GM19397 (cell line): Measurements from ENCODE around the gene ZNF526.

Experiments
- ATAC-seq: cut with Tn5 transposase; IDR thresholded peaks from one replicate; pipeline ENCODE4 v1.9.1; 2021; ENCODE audit warnings: mild to moderate bottlenecking, moderate library complexity; ENCODE audit not compliant: unreplicated experiment

ZNF526 gene

DNA sequence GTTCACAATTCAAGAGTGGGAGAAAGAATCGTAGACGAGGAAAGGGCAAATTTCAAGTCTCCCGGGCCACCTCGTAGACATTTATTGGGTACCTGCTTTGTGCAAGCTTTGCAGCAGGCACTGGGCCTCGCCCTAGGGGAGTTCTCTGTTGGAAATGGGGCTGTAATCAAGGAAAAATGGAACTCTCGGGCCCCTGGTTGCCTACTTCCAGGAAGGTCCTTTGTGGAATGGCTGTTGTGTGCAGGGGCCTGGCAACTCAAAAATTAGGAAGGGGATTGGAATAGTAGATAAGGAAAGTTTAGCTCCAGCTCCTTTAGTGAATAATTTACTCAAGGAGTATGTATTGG is 612 bp downstream of the ZNF526 start:
- ATAC-seq, result no peak

DNA sequence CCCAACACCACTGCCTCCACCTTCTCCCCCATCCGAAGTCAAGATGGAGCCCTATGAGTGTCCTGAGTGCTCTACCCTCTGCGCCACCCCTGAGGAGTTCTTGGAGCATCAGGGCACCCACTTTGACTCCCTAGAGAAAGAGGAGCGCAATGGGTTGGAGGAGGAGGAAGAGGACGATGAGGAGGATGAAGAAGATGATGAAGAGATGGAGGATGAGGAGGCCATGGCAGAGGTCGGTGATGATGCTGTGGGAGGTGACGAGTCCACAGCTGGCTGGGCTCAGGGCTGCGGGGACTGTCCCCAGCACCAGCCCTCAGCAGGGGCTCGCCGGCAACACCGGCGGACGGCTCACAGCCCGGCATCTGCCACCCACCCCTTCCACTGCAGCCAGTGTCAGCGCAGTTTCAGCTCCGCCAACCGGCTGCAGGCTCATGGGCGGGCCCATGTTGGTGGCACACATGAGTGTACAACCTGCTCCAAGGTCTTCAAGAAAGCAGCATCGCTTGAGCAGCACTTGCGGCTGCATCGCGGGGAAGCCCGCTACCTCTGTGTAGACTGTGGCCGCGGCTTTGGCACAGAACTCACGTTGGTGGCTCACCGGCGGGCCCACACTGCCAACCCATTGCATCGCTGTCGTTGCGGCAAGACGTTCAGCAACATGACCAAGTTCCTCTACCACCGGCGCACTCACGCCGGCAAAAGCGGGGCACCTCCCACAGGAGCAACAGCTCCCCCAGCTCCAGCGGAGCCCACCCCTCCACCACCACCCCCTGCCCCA is 5.0 kb downstream of the ZNF526 start:
- no peak for ATAC-seq

DNA sequence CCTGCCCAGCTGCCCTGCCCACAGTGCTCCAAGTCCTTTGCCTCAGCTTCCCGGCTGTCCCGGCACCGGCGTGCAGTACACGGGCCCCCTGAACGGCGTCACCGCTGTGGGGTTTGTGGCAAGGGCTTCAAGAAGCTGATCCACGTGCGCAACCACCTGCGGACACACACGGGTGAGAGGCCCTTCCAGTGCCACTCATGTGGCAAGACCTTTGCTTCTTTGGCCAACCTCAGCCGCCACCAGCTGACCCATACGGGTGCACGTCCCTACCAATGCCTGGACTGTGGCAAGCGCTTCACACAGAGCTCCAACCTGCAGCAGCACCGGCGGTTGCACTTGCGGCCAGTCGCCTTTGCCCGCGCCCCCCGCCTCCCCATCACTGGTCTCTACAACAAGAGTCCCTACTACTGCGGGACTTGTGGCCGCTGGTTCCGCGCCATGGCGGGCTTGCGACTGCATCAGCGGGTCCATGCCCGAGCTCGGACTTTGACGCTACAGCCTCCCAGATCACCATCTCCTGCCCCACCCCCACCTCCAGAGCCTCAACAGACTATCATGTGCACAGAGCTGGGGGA is 5.7 kb downstream of the ZNF526 start:
- ATAC-seq, result no peak

DNA sequence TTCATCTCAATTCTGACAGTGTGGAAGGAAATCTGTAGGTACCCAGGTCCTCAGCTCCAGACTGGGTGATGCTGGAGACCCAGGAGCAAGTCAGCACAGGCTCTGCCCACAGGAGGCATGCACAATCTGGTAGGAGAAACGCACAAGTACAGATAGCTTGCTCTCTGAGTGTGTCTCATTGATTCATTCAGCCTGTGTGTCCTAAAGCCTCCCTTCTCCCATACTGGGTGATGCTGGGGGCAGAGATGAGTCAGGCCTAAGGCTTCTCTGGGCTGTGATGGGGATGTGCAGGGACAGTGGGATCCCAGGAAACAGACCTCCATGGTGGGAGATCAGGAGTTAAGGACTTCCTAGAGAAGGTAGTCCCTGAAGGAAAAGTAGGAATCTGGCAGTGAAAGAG is 6.8 kb downstream of the ZNF526 start:
- ATAC-seq, result no peak

DNA sequence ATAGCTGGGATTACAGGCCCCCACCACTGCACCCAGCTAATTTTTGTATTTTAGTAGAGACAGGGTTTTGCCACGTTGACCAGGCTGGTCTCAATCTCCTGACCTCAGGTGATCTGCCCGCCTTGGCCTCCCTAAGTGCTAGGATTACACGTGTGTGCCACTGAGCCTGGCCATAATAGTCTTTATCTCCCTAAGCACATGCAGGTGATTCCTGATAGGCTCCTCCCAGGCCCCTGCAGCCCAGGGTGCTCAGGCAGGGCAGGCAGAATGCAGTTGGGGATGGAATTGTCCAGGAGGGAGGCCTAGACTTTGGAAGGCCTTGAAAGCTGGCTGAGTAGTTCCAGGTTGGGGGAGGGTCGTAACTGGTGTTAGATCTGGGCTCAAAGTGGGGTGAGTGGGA is 8.5 kb downstream of the ZNF526 start:
- ATAC-seq, result no peak

DNA sequence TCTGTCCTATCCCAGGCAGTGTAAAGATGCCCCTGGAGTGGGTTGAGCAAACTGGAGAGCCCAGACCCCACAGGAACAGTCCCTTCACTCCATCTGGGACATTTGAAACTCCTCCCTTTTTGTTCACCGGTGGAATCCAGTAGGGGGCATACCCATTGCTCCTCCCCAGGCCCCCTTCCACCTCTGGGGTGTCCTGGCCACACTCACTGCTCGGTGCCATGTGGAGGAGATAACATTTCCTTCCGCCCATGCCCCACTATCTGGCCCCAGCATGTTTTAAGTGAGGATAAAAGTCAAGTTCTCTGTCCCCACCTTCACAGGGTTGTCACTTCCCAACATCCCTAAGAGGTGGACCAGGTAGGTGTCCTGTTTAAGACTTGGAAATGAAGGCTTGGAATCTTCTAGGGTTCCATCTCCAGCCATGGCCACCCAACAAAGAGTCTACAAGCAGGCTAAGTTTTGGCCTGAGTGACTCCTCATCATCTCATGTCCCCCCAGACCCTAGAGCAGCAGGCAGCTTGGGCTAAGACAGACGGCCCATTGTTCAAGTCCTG is 9.3 kb downstream of the ZNF526 start:
- ATAC-seq, result no peak

DNA sequence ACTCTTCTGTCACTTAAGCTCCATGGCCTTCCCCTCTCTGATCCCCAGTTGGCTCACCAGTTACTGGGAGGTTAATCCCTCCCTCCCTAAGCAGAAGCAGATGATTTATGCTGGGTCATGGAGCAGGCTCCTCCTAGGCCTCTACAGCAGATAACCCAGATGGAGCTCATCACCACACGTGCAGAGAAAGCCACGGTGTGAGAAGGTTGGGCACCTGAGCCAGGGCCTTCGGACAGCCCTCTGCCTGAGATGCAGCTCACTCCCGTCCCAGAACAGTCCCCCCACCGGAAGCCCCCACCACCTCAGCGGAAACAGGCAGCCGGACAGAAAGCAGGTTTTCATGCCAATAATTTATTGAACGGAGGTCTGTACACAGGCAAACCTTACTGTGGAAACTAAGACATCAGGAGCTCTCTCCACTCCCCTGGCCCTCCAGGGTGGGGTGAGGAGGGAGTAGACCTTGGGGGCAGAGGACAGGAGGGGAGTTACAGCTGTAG is 9.8 kb downstream of the ZNF526 start:
- ATAC-seq, result no peak

DNA sequence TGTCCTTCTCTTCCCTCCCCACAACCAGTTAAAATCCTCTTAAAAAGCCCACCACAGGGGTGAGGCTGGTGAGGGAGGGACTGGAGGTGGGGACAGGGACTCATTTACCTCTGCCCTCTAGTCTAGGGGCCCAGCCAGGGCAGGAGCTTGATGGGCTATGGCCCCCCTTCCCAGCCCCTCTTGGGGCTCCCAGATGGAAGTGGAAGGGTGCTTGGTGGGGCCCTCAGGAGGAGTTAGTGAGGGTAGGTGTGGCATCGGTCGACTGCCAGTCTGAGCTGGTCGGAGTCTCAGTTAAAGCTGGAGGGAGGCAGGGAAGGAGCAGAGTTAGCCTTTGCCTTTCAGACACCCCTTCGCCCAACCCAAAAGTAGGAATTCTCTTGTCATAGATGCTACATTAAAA is 10.5 kb downstream of the ZNF526 start:
- no peak for ATAC-seq

DNA sequence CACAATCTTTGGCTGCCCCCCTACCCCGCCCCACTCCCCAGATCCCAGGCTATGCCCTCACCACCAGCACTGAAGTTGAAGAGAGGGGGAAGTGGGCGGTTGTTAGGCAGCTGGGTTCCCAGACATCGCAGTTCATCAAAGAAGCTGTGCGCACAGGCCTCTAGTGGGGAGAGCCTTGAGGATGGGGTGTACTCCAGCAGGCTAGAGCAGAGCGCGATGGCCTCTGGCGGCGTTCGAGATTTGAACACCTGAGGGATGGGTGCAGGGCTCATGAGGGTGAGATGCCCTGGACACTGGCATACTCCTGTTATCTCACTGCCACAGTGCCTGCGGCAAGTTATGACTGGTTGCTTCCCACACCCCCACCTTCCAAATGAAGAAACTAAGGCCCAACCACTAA is 12.3 kb downstream of the ZNF526 start:
- no peak for ATAC-seq

DNA sequence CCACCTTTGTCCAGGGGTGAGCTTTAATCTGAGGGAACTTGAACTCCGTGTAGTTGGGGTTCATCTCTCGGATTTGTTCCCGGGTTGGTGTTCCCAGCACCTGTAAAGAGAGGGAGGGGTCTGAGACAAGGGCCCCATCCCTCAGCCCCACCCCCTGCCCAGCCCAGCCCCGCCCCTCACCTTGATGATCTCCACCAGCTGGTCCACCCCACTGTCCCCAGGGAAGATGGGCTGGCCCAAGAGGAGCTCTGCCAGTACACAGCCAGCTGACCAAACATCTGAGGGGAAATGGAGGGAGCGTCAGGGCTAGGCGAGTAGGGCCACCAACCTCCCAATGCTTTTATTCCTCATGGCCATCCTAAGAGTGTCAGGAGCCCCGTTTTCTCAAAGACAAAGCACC is 13.0 kb downstream of the ZNF526 start:
- ATAC-seq, result no peak

DNA sequence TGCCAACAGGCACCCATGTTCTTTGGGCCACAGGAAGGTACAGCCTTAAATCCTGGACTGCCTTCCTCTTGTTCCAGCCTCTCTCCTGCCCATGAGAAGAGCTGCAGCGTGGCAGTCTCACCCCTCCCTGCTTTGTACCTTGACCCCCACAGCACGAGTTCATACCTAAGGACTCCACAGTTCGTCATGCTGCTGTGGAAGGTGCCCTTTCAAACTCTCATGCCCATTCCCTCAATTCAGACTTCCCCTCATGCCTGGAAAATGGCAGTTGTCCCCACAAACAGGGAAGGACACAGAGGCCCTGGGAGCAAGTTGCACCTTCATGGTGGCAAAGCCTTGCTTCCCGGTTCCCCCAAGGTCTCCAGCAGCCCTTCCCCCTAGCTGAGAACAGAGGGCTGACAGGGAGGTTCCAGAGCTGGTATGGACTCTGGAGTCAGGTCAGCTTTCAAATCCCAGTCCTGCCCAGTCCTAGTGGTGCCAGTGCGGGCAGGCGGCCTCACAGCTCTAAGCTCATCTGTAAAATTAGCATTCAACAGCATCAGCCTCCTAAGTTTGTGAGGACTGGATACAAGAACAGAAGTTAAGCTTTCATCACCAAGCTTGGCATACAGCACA is 13.7 kb downstream of the ZNF526 start:
- ATAC-seq, result no peak

DNA sequence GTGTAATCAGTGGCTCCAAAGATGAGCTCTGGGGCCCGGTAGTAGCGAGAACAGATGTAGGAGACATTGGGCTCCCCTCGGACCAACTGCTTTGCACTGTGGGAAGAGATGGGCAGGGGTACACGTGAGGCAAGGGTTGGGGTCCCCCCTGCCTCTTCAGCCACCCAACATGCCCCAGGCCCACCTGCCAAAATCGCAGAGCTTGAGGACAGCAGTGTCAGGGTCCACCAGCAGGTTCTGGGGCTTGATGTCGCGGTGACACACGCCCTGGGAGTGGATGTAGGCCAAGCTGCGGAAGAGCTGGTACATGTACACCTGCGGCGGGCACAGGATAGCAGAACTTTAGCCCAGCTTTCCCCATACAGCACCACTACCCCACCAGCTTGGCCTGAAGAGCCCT is 14.3 kb downstream of the ZNF526 start:
- ATAC-seq, result no peak

DNA sequence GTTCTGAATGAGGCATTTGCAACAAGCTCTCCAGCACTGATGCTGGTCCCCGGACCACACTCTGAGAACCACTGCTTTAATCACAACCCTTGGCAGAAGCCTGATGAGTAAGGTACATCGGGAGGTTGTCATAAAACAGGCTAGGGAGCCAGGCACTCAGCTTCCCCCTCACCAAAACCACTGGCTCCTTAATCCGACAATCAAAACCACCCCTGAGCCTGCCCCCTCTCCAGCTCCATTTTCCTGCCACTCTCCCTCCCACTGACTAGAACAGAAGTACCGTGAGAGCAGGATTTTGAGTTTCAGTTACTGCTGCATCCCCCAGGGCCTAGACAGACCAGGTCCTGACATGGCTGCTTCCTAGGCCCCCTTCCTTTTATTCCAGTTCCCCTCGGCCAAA is 15.1 kb downstream of the ZNF526 start:
- ATAC-seq, result no peak

DNA sequence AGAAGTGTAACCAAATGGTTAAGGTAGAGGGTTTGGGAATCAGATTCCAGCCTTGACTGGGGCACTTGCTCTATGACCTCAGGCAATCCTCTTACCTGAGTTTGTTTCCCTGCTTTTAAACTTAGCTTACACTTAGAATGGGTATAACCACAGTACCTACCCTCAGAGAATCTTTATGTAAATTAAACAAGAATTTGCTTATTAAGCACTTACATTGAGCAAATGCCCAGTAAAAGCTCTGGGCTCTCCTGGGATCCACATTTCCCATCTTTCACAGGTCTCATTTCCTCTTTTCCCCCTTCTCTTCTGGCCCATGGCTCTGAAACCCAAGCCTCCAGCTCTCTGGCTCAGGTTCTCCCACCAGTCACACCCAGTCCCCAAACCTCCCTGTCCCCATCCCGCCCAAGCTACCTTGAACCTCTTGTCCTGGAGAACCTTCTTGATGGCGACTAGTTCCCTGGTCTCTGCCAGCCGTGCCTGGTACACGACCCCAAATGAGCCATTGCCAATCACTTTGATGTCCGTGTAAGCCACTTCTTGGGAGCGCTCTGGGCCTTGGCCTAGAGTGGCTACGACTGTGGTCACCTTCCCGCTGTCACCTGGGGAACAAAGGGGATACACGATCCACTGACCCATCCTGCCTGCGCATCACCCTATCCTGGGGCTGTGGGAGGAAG is 19.6 kb downstream of the ZNF526 start:
- ATAC-seq, result no peak

DNA sequence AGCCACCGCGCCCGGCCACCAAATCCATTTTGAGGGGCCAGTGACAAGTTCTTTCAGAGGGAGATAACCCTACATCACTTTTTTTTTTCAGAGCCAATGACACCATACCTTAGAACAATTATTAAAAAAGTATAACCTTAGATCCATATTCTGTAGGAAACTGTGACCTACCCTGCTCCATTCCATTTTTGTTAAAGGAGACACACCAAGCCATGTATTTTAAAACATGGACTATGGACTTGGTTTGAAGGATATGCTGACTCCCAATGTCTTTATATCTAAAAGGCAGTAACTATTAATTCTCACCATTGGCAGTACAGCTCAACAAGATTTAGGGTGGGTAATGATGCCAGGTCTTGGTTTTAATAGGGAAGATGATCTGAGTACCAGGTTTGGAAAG is 21.2 kb downstream of the ZNF526 start:
- ATAC-seq, result no peak

DNA sequence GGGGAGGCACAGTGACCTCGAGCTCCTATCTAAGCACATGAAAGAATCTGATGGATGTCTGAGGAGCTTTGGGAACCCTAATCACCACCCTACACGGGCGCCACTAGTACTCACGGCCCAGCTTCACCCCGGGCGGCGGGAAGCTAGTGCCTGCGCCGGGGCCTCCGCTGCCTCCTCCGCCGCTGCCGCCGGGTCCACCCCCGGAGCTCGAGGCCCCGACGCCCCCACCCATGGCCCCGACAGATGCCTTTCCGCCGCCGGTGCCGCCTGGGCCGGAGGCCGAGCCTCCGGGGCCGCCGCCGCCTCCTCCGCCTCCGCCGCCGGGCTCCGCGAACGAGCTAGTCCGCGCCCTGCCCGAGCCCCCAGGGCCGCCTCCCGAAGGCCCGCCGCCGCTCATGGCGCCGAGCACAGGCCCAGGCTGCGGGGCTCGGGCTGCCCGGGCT is 22.0 kb downstream of the ZNF526 start:
- ATAC-seq, result peak; percentile 7

DNA sequence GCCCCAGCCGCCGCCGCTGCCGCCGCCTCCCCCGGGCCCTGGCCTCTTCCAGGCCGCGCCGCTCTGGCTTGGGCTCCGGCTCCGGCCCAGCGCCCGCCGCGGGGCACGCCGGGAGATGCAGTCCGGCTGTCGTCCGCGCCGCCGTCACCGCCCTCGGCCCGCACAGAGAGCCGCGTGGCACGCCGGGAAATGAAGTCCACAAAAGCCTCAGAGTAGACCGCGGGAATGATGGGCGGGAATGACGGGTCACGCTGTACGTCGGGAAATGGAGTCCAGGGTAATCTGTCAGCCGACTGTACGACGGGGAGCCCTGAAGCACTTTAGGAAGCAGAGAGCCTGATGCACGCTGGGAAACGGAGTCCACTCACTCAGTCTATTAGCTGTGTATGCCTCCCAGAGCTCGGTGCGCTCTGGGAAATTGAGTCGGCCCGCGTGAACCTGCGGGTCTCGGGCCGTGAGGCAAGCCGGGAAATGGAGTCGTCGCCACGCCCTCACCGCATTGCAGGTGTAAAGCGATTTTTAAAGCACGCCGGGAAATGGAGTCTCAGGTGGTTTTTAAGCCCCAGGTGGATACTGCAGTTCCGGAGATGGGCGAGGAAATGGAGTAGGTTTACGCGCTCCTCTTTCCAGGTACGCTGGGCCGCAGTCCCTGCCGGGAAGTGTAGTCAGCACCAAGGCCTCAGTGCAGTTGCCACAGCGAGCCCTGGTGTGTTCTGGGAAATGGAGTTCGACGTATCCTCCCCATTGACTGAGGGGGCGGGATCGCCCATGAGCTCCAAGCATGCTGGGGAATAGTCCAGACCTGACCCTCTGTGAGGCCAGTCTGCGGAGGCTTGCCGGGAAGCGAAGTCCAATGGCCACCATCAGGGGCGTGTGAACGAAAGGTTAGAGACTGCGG is 22.6 kb downstream of the ZNF526 start, which contains the start of gene GSK3A:
Gene GSK3A, minus strand, starts transcription at position 91 of the 898 bp plus-strand sequence. CDS start 137 bp downstream, outside the sequence.
- ATAC-seq, result peak; percentile 62

DNA sequence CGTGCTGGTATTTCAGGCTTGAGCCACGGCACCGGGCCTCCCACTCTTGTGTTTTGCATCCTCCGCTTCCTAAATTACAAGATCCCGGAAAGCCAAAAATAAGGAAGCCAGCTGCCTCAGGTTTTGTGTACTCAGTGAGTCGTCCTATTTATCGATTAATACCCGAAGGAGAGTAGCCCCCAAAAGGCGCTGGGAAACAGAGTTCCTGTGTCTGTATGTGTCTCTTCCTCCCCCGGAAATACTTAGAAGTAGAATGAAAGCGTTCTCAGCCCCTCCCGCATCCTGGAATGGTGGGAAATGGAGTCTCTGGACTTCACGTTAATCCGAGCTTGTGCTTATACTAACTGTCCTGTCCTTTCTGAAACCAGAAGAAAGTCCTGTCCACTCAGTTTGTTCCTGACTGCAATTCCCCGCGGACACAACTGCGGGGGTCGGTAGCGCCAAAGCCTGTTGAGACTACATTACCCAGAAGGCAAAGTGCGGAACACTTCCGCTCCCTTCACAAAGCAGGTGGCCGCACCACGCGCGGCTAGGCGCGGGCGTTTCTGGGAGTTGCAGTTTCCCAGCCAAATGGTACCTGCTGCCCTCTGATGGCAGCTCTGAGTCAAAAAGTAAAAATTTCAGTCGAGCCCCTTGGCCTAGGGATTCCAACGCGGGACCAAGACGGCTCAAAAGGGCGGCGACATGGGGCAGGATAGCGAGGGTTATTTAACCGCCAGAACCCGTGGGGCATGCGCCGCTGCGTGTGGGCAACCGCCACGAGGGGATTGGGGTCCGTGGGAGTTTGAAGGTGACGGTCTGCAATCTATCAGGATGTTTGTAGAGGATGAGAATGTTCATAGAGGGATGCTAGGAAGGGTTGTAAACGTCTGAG is 24.5 kb downstream of the ZNF526 start:
- peak; percentile 33 for ATAC-seq

DNA sequence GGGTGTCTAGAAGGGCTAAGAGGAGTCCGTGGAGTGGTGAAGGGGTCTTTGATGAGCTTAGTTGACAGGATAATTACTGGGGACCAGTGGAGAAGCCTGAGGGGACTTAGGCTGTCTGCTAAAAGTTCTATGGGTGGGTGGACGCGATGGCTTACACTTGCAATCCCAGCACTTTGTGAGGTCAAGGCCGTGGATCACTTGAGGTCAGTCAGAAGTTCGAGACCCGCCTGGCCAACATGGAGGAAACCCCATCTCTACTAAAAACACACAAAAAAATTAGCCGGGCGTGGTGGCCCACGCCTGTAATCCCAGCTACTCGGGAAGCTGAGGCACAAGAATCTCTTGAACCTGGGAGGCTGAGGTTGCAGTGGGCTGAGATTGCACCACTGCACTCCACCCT is 25.1 kb downstream of the ZNF526 start:
- ATAC-seq, result no peak
